Activated CD4-positive, alpha-beta T cell treated with anti-CD3 and anti-CD28 coated beads for 36 hours (primary cell): ENCODE measurements around the gene INO80E. TPM values are rescaled to one million over a fixed set of nuclear protein-coding genes. Genes with fewer than 3 reads are reported as not detected.
A peak's percentile ranks its signal among the peaks of the same experiment; 100 is the strongest.
"Not testable (repeated sequence)": the region's sequence is repeated elsewhere in the genome, so short reads cannot be mapped to it uniquely, and the experiment has no call there.

Source experiments
- ATAC-seq: fragments of 200-7000 bp; cut with Tn5 transposase; one replicate; pipeline ENCODE4 v1.10.0; 2021; ENCODE audit warnings: mild to moderate bottlenecking, moderate library complexity
- CTCF ChIA-PET: fragments of 350-600 bp; sonication (Branson Sonifier 250); formaldehyde crosslinking; loops from one replicate; lab custom pipeline; 2021; ENCODE audit warnings: antibody characterized with exemption; lab: Charles Lee
- POLR2A ChIA-PET: fragments of 350-600 bp; sonication (Branson Sonifier 250); formaldehyde crosslinking; loops from one replicate; lab custom pipeline; 2021; ENCODE audit warnings: antibody characterized with exemption, inconsistent platforms; lab: Charles Lee
- DNase-seq: peaks from one replicate; pipeline ENCODE4 v3.0.0-alpha.2; 2020
- H3K27ac Mint-ChIP-seq: one replicate; pipeline ENCODE4 v1.8.0; 2021; ENCODE audit warnings: mixed read lengths
- H3K27me3 Mint-ChIP-seq: one replicate; pipeline ENCODE4 v1.8.0; 2021; ENCODE audit warnings: mixed read lengths
- H3K36me3 Mint-ChIP-seq: one replicate; pipeline ENCODE4 v1.8.0; 2021; ENCODE audit warnings: low read depth, mixed read lengths
- H3K4me1 Mint-ChIP-seq: one replicate; pipeline ENCODE4 v1.8.0; 2021; ENCODE audit warnings: mixed read lengths
- H3K4me3 Mint-ChIP-seq: one replicate; pipeline ENCODE4 v1.8.0; 2021; ENCODE audit warnings: mild to moderate bottlenecking, moderate library complexity, mixed read lengths
- H3K9me3 Mint-ChIP-seq: one replicate; pipeline ENCODE4 v1.8.0; 2021; ENCODE audit warnings: low read depth, mixed read lengths
- intact Hi-C, 2 experiments: fragments of 100-400 bp; cut with DNase I in 1 of 2; cut with micrococcal nuclease in 1 of 2; formaldehyde crosslinking; loops; one replicate each; pipeline versions ENCODE4 v1.14.2 to v1.15.1; 2022 to 2024; cut with DNase I, micrococcal nuclease
- total RNA-seq, 2 experiments: library from RNA; stranded (reverse); gene quantifications; one replicate each; pipeline ENCODE4 v1.2.3, GENCODE V29; 2021

Gene INO80E
- total RNA-seq, 2 experiments from 2014 or later = 80.1 to 106 TPM

- ChIA-PET CTCF (no interaction called here), POLR2A (no interaction called here)
- intact Hi-C loops = no loop called here
- H3K9me3 Mint-ChIP-seq = no peaks in the 10 kb centered on the region
- H3K4me3 Mint-ChIP-seq = peak overlapping the region; percentile 61
- peaks cover 18% of the 10 kb centered on the region for H3K27me3 Mint-ChIP-seq
- H3K27ac Mint-ChIP-seq = peak overlapping the region; percentile 51
- no peaks in the 10 kb centered on the region for H3K36me3 Mint-ChIP-seq
- H3K4me1 Mint-ChIP-seq = peaks cover 9% of the 10 kb centered on the region
- ATAC-seq = no peak
- no peak for DNase-seq
These were observed 15.9 kb downstream of the INO80E start for GRCh38 chr16:30011714-30012504.

GRCh38 chr16:30012598-30012997, 16.6 kb downstream of the INO80E start:
- H3K36me3 Mint-ChIP-seq, H3K27ac Mint-ChIP-seq, intact Hi-C loops, H3K4me1 Mint-ChIP-seq, ATAC-seq, DNase-seq, H3K4me3 Mint-ChIP-seq, H3K9me3 Mint-ChIP-seq: not testable (repeated sequence)
- POLR2A ChIA-PET = interaction anchor here (0.6 kb wide), 1 partner anchor 186 kb away, joined by 5 read pairs; no protein-coding TSS in a partner anchor
- CTCF ChIA-PET = interaction anchor here (0.6 to 0.7 kb wide), 3 partner anchors 10 to 267 kb away, joined by 3 to 4 read pairs (median 3); no protein-coding TSS in a partner anchor
- peaks cover 18% of the 10 kb centered on the region for H3K27me3 Mint-ChIP-seq

- H3K4me1 Mint-ChIP-seq, ATAC-seq, H3K9me3 Mint-ChIP-seq, H3K4me3 Mint-ChIP-seq, H3K27ac Mint-ChIP-seq, H3K27me3 Mint-ChIP-seq, intact Hi-C loops, DNase-seq, H3K36me3 Mint-ChIP-seq: not testable (repeated sequence)
- ChIA-PET CTCF (interaction anchor here (1.0 kb wide), 1 partner anchor 19 kb away, joined by 3 read pairs; no protein-coding TSS in a partner anchor), POLR2A (interaction anchor here (0.6 to 0.7 kb wide), 2 partner anchors 39 to 284 kb away, joined by 3 to 4 read pairs; no protein-coding TSS in a partner anchor)
These were observed 19.4 kb downstream of the INO80E start for GRCh38 chr16:30015450-30015849.

GRCh38 chr16:30016555-30017276, 20.7 kb downstream of the INO80E start:
- Mint-ChIP-seq H3K4me1 (peaks cover 11% of the 10 kb centered on the region), H3K36me3 (no peaks in the 10 kb centered on the region), H3K27me3 (peaks cover 5% of the 10 kb centered on the region), H3K9me3 (no peaks in the 10 kb centered on the region), H3K27ac (no peak overlapping the region), H3K4me3 (no peak overlapping the region)
- ChIA-PET POLR2A (no interaction called here), CTCF (interaction anchor here (0.8 kb wide), 1 partner anchor 15 kb away, joined by 3 read pairs; no protein-coding TSS in a partner anchor)
- intact Hi-C loops = no loop called here
- DNase-seq (no peak), ATAC-seq (no peak)

- no peak overlapping the region for H3K4me3 Mint-ChIP-seq
- CTCF ChIA-PET = interaction anchor here (0.8 kb wide), 1 partner anchor 14 kb away, joined by 3 read pairs; no protein-coding TSS in a partner anchor
These were observed 21.2 kb downstream of the INO80E start for GRCh38 chr16:30017277-30017656.

DNA sequence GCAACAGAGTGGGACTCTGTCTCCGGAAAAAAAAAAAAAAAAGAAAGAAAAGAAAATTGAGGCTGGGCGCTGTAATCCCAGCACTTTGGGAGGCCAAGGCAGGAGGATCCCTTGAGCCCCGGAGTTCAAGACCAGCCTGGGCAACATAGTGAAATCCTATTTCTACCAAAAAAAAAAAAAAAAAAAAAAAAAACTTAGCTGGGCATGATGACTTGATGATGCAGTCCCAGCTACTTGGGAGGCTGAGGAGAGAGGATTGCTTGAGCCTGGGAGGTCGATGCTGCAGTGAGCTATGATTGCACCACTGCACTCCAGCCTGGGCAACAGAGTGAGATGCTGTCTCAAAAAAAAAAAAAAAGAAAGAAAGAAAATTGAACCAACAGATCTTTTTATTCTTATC, 21.9 kb downstream of the INO80E start:
- H3K27ac Mint-ChIP-seq, ATAC-seq, DNase-seq, H3K4me1 Mint-ChIP-seq, H3K9me3 Mint-ChIP-seq, H3K4me3 Mint-ChIP-seq, intact Hi-C loops, POLR2A ChIA-PET, H3K36me3 Mint-ChIP-seq, H3K27me3 Mint-ChIP-seq: not testable (repeated sequence)
- CTCF ChIA-PET = interaction anchor here (1.0 to 2.3 kb wide), 4 partner anchors 15 to 316 kb away, joined by 4 to 14 read pairs (median 8); no protein-coding TSS in a partner anchor

More at GRCh38 chr16:30017277-30017656, 21.2 kb downstream of the INO80E start:
- no peaks in the 10 kb centered on the region for H3K27me3 Mint-ChIP-seq
- intact Hi-C loops = no loop called here
- H3K9me3 Mint-ChIP-seq = no peaks in the 10 kb centered on the region
- no peak overlapping the region for H3K27ac Mint-ChIP-seq
- H3K4me1 Mint-ChIP-seq = peaks cover 7% of the 10 kb centered on the region
- POLR2A ChIA-PET = no interaction called here
- no peak for DNase-seq
- ATAC-seq = no peak
- H3K36me3 Mint-ChIP-seq = no peaks in the 10 kb centered on the region

DNA sequence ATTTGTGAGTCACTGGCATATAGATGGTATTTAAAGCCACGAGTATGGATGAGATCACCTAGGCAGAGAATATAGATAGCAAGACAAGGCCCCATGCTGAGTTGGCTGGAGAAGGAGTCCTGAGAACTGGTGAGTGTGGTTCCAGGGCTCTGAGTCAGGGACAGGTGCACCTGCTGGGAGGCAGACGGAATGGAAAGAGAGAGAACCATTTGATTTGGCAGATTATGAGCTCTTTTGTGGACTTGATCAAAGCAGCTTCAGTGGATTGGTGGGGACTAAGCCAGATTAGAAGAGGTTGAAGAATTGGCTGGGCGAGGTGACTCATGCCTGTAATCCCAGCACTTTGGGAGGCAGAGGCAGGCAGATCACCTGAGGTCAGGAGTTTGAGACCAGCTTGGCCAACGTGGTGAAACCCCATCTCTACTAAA, 22.7 kb downstream of the INO80E start:
- intact Hi-C loops = no loop called here
- ATAC-seq (peak; percentile 36), DNase-seq (no peak)
- H3K4me3 Mint-ChIP-seq = no peak overlapping the region
- H3K4me1 Mint-ChIP-seq = peaks cover 7% of the 10 kb centered on the region
- no peak overlapping the region for H3K27ac Mint-ChIP-seq
- ChIA-PET CTCF (interaction anchor here (1.0 to 2.3 kb wide), 5 partner anchors 14 to 317 kb away, joined by 3 to 14 read pairs (median 7); no protein-coding TSS in a partner anchor), POLR2A (interaction anchor here (0.6 kb wide), 1 partner anchor 179 kb away, joined by 3 read pairs; no protein-coding TSS in a partner anchor)
- no peaks in the 10 kb centered on the region for H3K9me3 Mint-ChIP-seq
- H3K27me3 Mint-ChIP-seq = no peaks in the 10 kb centered on the region
- no peaks in the 10 kb centered on the region for H3K36me3 Mint-ChIP-seq

DNA sequence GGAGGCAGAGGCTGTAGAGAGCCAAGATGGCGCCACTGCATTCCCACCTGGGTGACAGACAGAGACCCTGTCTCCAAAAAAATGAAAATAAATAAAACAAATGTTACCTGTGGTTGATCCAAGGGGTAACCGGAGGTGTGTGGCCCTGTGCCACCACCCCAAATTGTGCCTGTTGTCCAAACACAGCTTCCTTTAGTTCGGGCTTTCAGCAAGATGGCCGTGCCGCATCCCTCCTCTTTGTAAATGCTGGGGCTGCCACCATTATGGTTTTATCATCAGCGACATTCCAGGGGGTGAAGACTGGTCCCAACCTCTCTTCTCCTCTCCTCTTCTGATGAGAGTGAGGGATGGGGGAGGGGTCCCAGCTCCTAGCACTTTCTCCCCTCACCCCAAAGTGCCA, 26.8 kb downstream of the INO80E start, which contains the start of gene C16orf92:
Gene C16orf92, plus strand, starts transcription at position 312 of the 400 bp plus-strand sequence. CDS start 143 bp downstream, outside the sequence.
- ChIA-PET CTCF (interaction anchor here (1.0 to 1.9 kb wide), 3 partner anchors 9 to 136 kb away, joined by 3 to 12 read pairs (median 4); partner anchors contain the start of gene TLCD3B), POLR2A (interaction anchor here (0.6 kb wide), 1 partner anchor 269 kb away, joined by 4 read pairs; no protein-coding TSS in a partner anchor)
- Mint-ChIP-seq H3K27ac (no peak within 1 kb of the TSS), H3K27me3 (peaks cover 14% of the 10 kb centered on the region), H3K4me1 (peaks cover 7% of the 10 kb centered on the region), H3K36me3 (no peaks in the 10 kb centered on the region), H3K4me3 (no peak within 1 kb of the TSS), H3K9me3 (no peaks in the 10 kb centered on the region)
- ATAC-seq (no peak), DNase-seq (no peak)
- intact Hi-C loops = loop anchor here (5.0 to 10.0 kb wide), 2 partner anchors 146 to 158 kb away; partner anchors contain the start of gene CDIPT (in 1 of the 2)

DNA sequence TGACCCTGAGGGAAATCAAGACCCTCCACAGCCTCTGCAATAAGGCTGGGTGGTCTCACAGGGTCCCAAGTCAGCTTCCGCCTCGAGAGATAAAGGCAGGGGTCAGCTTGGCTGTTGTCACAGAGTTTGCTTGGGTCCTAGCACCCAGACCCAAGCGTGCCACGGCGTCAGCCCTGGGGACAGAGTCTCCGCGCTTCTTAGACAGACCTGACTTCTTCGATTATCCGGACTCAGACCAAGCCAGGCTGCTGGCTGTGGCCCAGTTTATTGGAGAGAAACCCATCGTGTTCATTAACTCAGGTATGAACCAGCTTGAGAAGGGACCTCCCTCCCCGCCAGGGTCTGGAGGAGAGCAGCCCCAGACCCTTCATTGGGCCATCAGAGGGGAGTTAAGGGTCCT, 27.5 kb downstream of the INO80E start:
- H3K4me1 Mint-ChIP-seq = peaks cover 7% of the 10 kb centered on the region
- ATAC-seq (no peak), DNase-seq (no peak)
- H3K27me3 Mint-ChIP-seq = peaks cover 18% of the 10 kb centered on the region
- H3K4me3 Mint-ChIP-seq = no peak overlapping the region
- H3K9me3 Mint-ChIP-seq = no peaks in the 10 kb centered on the region
- no peaks in the 10 kb centered on the region for H3K36me3 Mint-ChIP-seq
- POLR2A ChIA-PET = interaction anchor here (0.6 kb wide), 1 partner anchor 270 kb away, joined by 4 read pairs; no protein-coding TSS in a partner anchor
- H3K27ac Mint-ChIP-seq = no peak overlapping the region
- intact Hi-C loops = loop anchor here (5.0 to 10.0 kb wide), 2 partner anchors 146 to 159 kb away; partner anchors contain the start of gene CDIPT (in 1 of the 2)
- CTCF ChIA-PET = interaction anchor here (0.8 to 1.9 kb wide), 2 partner anchors 9 to 301 kb away, joined by 3 to 12 read pairs; partner anchors contain the start of gene TLCD3B

DNA sequence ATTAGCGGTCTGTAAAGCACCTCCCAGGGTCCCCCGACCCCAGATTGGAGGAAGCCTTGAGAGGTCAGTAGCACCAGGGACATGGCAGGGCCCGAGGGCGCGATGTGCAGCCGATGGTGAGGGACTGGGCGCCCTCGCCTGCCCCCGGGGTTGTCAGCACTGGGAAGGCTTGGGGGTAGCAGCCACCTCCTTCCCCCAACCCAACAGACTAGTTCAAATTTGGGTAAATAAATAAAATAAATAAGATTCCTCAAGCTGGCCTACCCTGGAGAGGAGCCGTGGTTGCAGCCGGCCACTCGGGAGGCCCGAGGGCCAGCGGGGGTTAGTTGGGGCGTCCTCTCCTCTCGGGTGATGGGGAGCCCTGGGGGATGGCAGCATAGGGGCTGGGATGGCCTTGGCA, 28.4 kb downstream of the INO80E start:
- peaks cover 25% of the 10 kb centered on the region for H3K27me3 Mint-ChIP-seq
- CTCF ChIA-PET = no interaction called here
- DNase-seq (no peak), ATAC-seq (no peak)
- no peaks in the 10 kb centered on the region for H3K9me3 Mint-ChIP-seq
- intact Hi-C loops = loop anchor here (5.0 to 10.0 kb wide), 2 partner anchors 147 to 160 kb away; partner anchors contain the start of gene CDIPT (in 1 of the 2)
- no peak overlapping the region for H3K27ac Mint-ChIP-seq
- no peaks in the 10 kb centered on the region for H3K36me3 Mint-ChIP-seq
- POLR2A ChIA-PET = no interaction called here
- H3K4me1 Mint-ChIP-seq = peaks cover 7% of the 10 kb centered on the region
- H3K4me3 Mint-ChIP-seq = no peak overlapping the region
